Caki2 (cell line): ENCODE data around the gene NBPF6. TPM values are rescaled to one million over a fixed set of nuclear protein-coding genes. Genes with fewer than 3 reads are reported as not detected.
"Not testable (repeated sequence)": the region's sequence is repeated elsewhere in the genome, so short reads cannot be mapped to it uniquely, and the experiment has no call there.

ENCODE experiments used
- DNase-seq: peaks from one replicate; pipeline ENCODE4 v3.0.0-alpha.2; 2015; ENCODE audit warnings: low read depth
- in situ Hi-C: cut with HindIII; loops from 2 replicates; pipeline ENCODE4 v1.10.0; 2016; ENCODE audit warnings: low sequenced_read_pairs, low pct_unique_long_range_greater_than_20kb, mixed read lengths
- total RNA-seq: library from RNA; depleted of rRNA; stranded (reverse); fragments of >200 nt; shearing (Covaris generic); gene quantifications from 2 replicates; pipeline ENCODE4 v1.2.3, GENCODE V29; 2014; ENCODE audit warnings: low replicate concordance; rRNA removed

Gene NBPF6
- total RNA-seq, 1 experiment from 2014 or later: not detected

DNA sequence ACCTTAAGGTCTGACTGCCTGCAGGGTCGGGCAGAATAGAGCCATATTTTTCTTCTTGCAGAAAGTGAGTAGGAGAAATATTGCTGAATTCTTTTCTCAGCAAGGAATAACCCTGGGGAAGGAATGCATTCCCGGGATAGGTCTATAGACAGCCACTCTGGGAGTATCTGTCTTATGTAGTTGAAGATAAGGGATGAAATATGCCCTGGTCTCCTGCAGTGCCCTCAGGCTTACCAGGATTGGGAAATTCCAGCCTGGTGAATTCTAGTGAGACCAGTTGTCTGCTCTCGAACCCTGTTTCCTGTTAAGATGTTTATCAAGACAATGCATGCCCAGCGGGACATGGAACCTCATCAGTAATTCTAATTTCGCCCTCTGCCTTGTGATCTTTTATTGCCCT, 35.8 kb downstream of the NBPF6 start:
- DNase-seq, in situ Hi-C loops: not testable (repeated sequence)

DNA sequence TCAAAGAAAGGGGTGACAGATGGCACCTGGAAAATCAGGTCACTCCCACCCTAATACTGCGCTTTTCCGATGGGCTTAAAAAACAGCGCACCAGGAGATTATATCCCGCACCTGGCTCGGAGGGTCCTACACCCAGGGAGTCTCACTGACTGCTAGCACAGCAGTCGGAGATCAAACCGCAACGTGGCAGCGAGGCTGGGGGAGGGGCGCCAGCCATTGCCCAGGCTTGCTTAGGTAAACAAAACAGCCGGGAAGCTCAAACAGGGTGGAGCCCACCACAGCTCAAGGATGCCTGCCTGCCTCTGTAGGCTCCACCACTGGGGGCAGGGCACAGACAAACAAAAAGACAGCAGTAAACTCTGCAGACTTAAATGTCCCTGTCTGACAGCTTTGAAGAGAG, 36.6 kb downstream of the NBPF6 start:
- in situ Hi-C loops, DNase-seq: not testable (repeated sequence)

DNA sequence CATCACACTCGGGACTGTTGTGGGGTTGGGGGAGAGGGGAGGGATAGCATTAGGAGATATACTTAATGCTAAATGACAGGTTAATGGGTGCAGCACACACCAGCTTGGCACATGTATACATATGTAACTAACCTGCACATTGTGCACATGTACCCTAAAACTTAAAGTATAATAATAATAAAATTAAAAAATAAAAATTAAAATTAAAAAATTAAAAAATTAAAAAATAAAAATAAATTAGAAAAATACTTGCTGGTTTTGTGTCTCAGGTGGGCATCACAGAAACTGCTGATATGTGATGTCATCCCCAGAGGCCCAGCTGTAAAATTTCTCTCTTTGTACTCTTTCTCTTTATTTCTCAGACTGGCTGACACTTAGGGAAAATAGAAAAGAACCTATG, 44.9 kb downstream of the NBPF6 start:
- in situ Hi-C loops, DNase-seq: not testable (repeated sequence)

DNA sequence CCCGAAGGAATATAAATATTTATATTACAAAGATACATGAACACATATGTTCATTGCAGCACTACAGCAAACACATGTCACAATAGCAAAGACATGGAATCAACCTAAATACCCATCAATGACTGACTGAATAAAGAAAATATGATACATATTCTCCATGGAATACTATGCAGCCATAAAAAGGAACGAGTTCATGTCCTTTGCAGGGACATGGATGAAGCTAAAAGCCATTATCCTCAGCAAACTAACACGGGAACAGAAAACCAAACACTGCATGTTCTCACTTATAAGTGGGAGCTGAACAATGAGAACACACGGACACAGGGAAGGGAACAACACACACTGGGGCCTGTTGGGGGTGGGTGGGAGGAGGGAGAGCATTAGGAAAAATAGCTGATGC, 46.7 kb downstream of the NBPF6 start:
- in situ Hi-C loops, DNase-seq: not testable (repeated sequence)

DNA sequence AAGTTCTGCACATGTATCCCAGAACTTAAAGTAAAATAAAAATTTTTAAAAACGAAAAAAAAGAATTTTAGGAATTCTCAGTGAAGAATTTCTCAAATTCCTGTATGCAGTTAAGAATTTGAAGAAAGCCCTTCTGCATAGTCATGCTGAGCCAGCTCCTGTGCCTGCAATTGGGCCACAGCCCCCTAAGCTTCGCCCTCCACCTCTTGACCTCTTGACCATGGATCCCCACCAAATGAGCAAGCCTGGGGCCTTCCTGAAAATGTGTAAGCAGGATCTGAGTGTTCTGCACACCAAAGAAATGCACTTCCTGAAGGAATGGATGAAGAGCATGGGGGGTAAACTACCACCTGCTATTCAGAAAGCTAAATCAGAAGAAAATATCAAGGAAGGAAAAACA, 52.0 kb downstream of the NBPF6 start:
- in situ Hi-C loops: no loop called here
- no peak for DNase-seq

GRCh38 chr1:108502624-108503023, 52.5 kb downstream of the NBPF6 start:
- DNase-seq: no peak
- in situ Hi-C loops: no loop called here

GRCh38 chr1:108503062-108503733, 53.1 kb downstream of the NBPF6 start:
- in situ Hi-C loops: no loop called here
- DNase-seq: peak; percentile 83

GRCh38 chr1:108504447-108504846, 54.3 kb downstream of the NBPF6 start:
- DNase-seq: no peak
- in situ Hi-C loops: no loop called here

DNA sequence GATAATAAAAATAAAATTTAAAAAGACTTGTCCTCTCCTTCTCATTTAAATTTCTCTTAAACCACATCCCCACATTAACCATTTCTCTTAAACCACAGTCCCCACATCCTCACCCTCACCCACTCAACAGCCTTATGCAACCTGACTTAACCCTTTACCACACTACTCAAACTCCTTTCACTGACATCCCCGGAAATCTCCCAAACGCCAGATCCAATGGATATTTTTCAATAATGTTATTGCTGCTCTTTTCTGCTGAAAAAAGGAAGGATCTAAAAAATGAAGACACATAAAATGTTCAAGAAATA, 55.6 kb downstream of the NBPF6 start:
- DNase-seq: no peak
- in situ Hi-C loops: no loop called here

GRCh38 chr1:108511764-108512163, 61.6 kb downstream of the NBPF6 start:
- no peak for DNase-seq
- in situ Hi-C loops: no loop called here

DNA sequence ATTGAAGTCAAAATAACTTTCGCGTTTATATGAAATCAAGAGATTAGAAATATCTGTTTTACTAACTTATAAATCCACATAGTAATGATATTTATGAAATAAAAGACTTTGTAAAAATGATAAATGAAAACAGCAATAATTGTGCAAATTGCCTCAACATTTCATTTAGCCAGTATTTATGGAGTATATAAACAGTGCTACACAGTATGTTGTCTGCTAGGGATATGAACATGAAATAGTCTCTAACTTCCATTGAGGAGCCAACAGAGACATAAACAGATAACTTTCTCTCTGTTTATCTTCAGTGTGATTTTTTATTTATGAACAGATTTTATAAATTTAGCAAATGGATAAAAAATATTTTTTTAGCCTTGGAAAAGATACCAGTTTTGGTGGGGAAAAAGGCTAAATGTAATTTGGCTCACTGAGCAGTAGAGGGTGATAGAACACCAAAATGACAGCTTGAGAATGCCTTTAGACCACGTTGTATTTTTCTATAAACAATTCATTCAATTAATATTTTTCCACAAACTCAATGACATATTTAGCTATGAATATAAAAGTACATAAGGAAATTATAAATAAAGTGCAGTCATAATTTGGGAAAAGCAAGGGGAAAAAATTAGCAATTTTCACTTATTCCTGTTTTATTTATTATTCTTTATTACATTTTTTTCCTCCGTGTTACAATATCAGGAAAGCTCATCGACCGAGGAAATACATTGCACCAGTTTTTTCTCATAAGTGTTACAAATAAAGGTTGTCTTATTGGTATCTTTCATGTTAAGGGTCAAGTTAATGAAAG, 62.3 kb downstream of the NBPF6 start:
- in situ Hi-C loops: no loop called here
- DNase-seq: no peak

DNA sequence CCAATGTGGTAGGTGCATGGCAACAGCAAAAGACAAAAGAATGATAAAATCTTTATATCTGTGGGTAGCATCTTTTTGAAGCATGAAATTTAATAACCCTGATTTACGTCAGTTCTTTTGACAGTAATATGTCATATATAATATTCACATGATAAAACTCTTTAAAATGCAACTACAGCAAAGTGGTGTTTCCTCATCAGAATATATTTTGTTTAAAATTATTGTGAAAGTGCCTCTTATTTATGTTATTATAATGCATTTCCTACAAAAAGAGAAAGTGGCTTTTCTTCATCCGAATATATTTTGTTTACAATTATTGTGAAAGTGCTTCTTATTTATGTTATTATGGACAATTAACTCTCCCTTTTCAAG, 62.9 kb downstream of the NBPF6 start:
- no peak for DNase-seq
- in situ Hi-C loops: no loop called here

- in situ Hi-C loops, DNase-seq: not testable (repeated sequence)
Measured at GRCh38 chr1:108513914-108514313, 63.8 kb downstream of the NBPF6 start.

GRCh38 chr1:108517301-108517897, 67.3 kb downstream of the NBPF6 start:
- in situ Hi-C loops, DNase-seq: not testable (repeated sequence)

Other genes starting within 250 kb of the NBPF6 start
- 33.1 and 45.2 TPM in 2 replicates for gene SLC25A24, start 250.0 kb upstream of the NBPF6 start, total RNA-seq
- not detected in 2 replicates for gene NBPF4, start 206.3 kb upstream of the NBPF6 start, total RNA-seq
- 8.1 and 9.5 TPM in 2 replicates for gene EEIG2, start 109.8 kb downstream of the NBPF6 start, total RNA-seq
- gene HENMT1, start 210.8 kb downstream of the NBPF6 start, total RNA-seq: 0.17 TPM in 1 of 2 replicates, not detected in the other
- gene PRPF38B, start 242.0 kb downstream of the NBPF6 start, total RNA-seq: 4.7 and 7.8 TPM in 2 replicates